Measurements from ENCODE around the gene HSPB6.
"Not testable (repeated sequence)": the region's sequence is repeated elsewhere in the genome, so short reads cannot be mapped to it uniquely, and the experiment has no call there.

Gene HSPB6, protein sequence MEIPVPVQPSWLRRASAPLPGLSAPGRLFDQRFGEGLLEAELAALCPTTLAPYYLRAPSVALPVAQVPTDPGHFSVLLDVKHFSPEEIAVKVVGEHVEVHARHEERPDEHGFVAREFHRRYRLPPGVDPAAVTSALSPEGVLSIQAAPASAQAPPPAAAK

DNA sequence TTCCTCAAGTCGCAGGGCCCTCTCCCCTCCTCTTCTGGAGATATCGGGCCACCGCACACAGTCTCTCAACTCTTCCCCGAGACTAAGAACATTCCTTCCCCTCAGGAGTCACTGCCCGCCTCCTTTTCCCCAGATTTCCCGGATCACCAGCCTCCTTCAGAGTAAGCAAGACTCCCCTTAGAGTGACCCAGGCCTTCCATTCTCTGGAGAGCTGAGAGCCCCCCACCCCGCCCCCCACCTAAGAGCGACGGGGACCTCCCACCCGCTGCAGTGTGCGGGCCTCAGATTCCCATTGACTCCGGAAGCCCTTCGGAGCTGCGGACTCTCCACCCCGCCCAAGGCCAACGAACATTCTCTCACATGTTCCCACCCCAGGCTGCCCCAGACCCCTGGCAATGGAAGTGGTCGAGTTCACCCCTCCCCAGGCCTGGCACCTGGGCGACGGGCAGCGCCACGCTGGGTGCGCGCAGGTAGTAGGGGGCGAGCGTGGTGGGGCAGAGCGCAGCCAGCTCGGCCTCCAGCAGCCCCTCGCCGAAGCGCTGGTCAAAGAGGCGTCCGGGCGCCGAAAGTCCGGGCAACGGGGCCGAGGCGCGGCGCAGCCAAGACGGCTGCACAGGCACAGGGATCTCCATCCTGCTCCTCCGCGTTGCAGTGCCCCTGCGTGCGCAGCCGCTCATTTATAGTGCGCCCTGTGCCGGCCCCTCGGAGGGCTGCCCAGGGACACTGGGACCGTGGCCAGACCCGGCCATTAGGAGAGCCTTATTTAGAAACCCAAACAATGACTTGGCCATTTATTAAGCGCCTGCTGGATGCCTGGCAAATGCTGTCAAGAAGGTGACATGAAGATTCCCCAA lies at the start of gene HSPB6:
TSS of gene HSPB6 (minus strand) at position 653 of the 854 bp plus-strand sequence. CDS start at position 632, 21 bp downstream.
- H3K4me3 ChIP-seq (ENCODE audit: low read depth, low read length): peak within 1 kb of the TSS; percentile 81
- no peak for DNase-seq (ENCODE audit: low read depth)

DNA sequence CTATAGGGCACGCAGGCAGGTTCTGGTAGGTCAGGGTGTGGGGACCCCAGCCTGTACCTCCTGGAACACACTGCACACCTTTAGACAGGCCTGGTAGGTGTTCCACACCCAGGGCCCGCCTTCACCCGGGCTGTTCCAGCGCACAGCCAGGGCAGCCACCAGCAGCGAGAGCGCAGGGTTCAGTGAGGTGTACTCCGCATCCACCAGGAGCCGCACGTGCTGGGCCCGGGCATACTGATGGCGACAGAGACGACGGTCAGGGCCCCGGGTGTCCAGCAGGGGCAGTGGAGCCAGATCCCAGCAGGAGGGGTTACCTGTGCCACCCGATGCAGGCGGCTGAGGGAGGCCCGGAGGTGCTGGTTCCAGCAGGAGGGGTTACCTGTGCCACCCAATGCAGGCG lies 49.8 kb upstream of the HSPB6 start:
- no peak for DNase-seq (ENCODE audit: low read depth)
- no peak overlapping the region for H3K4me3 ChIP-seq (ENCODE audit: low read depth, low read length)

DNA sequence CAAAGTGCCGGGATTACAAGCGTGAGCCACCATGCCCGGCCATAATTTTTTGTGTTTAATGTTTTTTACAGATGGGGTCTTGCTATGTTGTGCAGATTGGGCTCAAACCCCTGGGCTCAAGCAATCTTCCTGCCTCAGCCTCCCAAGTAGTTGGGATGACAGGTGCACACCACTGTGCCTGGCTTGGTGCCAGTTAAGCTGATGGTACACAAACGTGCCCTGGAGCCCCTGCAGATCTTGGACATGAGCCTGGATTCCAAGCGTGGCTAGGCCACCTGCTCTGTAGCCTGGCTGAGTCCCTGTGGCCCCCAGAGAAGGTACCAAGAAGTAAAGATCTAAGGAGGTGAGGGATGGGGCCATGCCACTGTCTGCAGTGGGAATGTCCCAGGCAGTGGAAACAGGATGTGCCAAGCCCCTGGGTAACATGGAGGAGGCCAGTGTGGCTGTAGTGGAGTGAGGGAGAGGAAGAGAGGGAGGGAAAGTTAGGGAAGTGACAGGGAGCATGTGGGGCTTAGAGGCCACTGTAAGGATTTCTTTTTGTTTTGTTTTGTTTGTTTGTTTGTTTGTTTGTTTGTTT lies 48.8 kb upstream of the HSPB6 start:
- DNase-seq (ENCODE audit: low read depth): no peak
- H3K4me3 ChIP-seq (ENCODE audit: low read depth, low read length): no peak overlapping the region

DNA sequence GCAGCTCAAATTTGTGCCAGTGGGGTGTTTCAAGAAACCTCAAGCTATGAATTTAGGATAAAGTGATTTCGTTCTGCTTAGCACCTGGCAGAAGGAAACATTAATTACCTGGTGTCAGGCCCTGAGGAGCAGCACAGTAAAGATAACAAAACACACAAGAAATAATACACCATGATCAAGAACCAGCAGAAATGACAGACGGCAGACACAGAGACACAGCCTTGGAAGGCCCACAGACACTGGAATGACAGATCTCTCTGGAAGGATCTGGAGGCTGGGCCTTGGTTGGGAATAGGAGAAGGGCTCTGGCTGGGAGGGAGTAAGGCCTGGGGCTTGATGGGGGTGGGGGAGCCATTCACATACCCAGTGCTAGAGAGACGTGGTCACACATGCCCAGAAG lies 45.0 kb upstream of the HSPB6 start:
- DNase-seq (ENCODE audit: low read depth): no peak

DNA sequence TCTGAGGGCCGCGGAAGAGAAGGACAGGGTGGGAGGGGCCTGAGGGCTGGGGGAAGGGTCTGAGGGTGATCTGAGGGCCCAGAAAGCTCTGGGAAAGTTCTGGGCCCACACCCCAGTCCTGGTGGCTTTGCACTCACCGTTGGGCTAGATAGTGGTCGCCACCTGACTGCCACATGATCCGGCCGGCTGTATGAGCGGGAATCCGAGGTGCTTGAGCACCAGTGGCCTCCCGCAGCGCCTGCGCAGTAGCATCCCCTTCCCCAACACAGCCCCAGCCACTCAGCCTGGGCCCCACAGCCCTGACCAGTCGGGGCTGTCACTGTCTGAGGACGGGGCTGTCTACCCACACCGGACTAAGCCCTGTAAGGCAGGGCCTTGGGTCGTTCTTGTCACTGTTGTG lies 40.8 kb upstream of the HSPB6 start:
- no peak overlapping the region for H3K4me3 ChIP-seq (ENCODE audit: low read depth, low read length)
- no peak for DNase-seq (ENCODE audit: low read depth)

More for the DNA sequence above, 45.0 kb upstream of the HSPB6 start:
- H3K4me3 ChIP-seq (ENCODE audit: low read depth, low read length): no peak overlapping the region

DNA sequence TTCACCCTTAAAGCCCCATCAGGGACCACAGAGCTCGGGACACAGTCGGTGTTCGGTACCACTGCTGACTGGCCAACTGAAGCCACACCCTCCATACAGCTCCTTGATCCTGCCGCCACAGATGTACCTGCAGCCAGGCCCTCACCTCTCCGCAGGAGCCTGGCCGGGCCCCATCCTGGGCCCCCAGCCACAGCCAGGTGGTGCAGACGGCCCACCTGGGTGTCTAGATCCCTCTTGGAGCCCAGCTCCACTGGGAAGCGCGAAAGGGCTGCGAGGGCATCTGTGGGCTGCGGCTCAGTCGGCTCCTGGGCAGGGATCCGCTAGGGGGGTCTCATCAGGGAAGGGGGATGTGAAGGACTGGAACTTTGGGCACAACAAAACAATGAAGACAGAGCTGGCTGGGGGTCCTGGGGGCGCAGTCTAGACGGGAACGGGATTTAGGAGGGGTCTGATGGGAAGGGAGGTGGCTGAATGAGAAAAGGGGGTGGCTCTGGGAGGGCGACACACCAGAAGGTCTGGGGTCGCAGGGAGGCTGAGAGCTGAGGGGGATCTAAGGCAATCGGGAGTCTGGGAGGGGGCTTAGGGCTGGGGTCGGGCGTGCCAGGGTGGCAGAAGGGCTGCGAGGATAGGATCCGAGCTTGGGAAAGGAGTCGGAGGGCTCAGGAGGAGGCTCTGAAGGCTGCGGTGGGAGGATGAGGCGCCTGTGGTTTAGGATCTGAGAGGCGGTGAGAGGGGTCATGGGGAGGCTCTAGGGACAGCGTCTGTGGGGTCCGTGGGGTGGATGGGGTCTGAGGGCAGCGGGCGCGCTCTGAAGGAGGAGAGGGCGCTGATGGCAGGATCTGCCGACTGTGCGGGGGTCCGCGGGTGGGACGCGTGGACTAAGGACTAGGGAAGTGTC lies 40.1 kb upstream of the HSPB6 start:
- no peak overlapping the region for H3K4me3 ChIP-seq (ENCODE audit: low read depth, low read length)
- DNase-seq (ENCODE audit: low read depth): no peak

DNA sequence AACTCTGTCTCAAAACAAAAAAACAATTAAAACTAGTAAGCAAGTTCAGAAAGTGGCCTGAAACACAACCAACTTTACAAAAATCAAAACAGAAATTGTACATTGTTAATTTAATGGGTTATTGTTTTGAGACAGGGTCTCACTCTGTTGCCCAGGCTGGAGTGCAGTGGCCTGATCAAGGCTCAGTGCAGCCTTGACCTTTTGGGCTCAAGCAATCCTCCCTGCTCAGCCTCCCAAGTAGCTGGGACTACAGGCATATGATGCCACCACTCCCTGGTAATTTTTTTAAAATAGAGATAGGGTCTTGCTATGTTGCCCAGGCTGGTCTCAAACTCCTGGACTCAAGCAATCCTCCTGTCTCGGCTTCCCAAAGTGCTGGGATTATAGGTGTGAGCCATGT lies 38.7 kb upstream of the HSPB6 start:
- H3K4me3 ChIP-seq (ENCODE audit: low read depth, low read length): not testable (repeated sequence)

DNA sequence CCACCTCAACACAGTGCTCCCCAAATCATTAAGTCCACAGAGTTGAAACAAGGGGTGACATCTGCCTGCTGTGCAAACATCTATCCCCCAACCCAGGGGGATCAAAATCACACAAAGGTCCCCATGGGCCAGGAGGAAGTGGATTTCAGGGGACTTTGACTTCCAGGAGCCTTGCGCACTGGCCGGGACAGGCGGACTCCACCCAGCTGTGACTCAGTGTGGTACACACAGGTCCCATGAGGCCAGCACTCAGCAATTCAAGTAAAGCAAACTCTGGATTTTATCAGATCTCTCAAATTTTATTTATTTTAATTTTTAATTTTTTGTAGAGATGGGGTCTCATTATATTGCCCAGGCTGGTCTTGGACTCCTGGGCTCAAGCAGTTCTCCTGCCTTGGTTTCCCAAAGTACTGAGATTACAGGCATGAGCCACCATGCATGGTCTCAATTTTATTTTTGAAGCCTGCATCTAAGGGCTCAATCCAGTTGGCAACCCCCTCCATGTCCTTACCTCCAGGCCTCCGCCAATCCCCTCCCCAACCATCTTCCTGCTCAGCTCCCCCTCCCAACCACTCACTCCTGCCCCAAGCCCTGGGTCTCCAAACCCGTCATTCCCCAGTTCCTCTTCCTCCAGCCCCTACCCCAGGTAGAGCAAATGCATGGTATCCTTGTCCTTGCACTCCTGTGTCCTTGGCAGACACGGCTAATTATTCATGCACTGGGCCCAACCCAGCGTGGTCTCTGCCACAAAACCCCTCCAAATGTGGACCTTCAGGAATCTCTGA lies 36.7 kb upstream of the HSPB6 start:
- no peak for DNase-seq (ENCODE audit: low read depth)
- no peak overlapping the region for H3K4me3 ChIP-seq (ENCODE audit: low read depth, low read length)

More for the DNA sequence above, 38.7 kb upstream of the HSPB6 start:
- not testable (repeated sequence) for DNase-seq (ENCODE audit: low read depth)

DNA sequence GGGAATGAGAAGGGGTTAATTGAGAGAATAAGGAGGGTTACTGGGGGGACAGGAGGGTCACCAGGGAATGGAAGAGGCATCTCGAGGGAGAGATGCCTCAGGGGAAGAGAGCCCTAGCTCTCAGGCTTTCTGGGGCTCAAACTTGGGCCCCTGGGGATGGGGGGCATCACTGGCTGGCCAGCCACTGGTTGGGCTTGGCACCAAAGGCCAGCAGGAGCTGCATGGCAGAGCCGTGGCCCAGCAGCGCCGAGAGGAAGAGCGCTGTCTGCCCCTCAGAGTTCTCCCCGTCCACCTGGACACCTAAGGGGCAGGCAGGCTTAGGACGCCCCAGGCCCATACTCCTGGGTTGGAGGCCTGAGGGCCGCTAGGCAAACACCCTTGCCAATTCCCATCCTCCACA lies 36.1 kb upstream of the HSPB6 start:
- no peak for DNase-seq (ENCODE audit: low read depth)
- no peak overlapping the region for H3K4me3 ChIP-seq (ENCODE audit: low read depth, low read length)

DNA sequence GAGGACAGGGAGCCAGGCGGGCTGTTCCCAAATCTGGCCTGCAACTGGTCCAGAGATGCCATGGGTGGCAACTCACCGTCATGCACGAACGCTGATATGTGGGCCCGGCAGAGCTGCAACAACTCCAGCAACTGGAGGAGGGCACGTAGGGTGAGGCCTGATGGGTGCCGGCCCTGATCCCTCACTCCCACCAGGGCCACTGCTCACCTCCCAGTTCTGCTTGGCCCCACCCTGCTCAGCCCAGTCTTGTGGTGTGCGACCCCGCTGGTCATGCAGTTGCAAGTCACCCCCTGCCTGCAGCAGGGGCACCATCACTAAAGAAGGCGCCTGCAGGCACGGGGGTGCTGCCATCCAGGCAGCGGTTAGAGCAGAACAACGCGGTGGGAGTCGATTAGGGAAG lies 35.5 kb upstream of the HSPB6 start:
- no peak for DNase-seq (ENCODE audit: low read depth)
- no peak overlapping the region for H3K4me3 ChIP-seq (ENCODE audit: low read depth, low read length)

DNA sequence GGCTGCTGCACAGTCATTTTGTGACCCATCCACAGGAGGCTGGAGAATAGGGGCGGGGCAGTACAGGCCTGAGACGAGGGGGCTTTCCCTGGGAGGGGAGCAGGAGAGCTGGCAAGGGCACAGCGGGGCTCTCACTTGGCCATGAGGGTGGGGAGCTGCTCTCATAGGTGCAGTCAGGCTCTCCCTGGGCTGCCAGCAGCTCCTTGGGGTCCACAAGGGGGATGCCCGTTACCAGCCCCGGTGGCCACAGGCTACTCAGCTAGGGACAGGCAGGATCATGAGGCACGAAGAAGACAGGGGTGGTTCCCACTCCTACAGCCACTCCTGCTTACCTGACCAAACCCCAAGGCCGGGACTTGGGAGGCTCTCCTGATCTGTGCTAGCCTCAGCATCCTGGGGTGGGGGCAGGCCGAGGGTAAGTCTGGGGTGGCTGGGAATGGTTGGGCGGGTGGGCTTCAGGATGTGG lies 35.0 kb upstream of the HSPB6 start:
- DNase-seq (ENCODE audit: low read depth): no peak
- no peak overlapping the region for H3K4me3 ChIP-seq (ENCODE audit: low read depth, low read length)

DNA sequence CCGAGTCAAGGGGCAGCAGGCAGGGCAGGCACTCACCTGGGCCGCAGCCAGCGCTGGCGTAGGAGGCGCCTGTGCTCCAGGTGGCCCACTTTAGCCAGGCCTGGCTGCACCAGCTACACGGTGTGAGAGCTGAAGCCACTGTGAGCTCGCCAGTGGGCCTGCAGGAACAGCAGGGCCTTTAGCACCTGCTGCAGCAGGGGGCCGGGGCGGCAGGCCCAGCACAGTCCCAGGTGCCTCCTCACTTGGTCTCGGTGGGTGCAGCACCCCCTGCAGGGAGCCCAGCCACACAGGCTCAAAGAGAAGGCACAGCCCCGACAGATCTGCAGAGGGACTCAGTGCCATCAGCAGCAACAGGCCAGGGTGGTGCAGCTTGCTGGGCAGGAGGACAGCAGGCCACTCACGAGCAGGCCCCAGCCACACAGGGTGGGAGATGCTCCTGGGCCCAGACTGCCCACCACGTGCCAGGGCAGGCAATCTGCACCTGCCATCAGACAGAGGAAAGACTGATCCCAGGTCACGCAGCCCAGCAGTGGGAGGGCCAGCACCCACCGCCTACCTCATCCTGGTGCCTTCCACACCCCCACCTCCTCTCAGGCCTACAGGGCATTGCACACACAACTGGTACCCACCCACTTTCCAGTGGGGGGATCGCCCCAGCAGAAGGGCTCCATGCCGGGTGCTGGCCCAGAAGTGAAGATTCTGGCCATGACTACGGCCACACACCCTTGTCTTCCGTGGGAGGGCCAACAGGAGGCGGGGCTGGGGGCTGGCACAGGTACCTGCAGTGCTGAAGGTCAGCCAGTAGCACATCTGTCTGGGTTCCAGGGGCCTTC lies 34.4 kb upstream of the HSPB6 start:
- no peak overlapping the region for H3K4me3 ChIP-seq (ENCODE audit: low read depth, low read length)
- DNase-seq (ENCODE audit: low read depth): no peak

DNA sequence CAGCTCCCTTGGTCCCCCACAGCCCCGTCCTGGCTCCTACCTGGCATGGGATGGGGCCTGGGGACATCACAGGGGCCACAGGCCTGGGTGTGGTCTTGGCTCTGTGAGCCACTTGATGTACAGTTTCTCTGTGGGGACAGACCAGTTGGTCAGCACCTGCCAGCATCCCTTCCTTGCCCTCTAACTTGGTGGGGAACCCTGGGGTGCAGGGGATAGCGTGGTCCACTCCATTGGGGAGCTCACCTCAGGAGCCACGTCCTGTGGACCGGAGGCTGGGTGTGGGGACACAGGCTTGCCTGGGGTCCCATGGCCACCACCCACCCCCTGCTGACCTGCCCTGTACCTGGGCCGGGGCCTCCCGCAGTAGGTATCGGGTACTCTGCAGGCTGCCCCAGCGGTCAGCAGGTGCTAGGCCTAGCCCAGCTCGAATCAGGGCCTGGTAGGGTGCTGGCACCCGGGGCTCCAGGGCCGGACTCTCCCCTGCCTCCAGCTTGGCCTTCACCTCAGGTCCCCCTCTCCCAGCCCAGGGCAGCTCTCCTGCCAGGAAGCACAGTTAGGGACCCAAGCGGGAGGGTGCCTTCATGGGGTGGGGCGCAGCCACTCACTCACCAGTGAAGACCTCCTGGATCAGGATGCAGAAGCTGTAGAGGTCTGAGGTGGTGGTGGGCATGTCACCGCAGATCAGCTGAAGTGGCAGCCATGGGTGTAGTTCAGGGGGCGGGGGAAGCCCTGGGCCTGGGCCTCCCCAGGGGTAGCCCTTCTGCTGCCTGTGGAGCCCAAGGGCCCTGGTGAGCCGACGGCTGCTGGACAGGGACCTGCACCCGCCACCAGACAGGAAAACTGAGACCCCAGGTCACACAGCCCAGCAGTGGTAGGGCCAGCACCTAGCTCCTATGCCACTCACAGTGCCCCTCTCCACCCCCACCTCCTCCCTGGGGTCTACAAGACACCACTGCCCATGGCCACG lies 33.4 kb upstream of the HSPB6 start:
- no peak overlapping the region for H3K4me3 ChIP-seq (ENCODE audit: low read depth, low read length)
- DNase-seq (ENCODE audit: low read depth): no peak

DNA sequence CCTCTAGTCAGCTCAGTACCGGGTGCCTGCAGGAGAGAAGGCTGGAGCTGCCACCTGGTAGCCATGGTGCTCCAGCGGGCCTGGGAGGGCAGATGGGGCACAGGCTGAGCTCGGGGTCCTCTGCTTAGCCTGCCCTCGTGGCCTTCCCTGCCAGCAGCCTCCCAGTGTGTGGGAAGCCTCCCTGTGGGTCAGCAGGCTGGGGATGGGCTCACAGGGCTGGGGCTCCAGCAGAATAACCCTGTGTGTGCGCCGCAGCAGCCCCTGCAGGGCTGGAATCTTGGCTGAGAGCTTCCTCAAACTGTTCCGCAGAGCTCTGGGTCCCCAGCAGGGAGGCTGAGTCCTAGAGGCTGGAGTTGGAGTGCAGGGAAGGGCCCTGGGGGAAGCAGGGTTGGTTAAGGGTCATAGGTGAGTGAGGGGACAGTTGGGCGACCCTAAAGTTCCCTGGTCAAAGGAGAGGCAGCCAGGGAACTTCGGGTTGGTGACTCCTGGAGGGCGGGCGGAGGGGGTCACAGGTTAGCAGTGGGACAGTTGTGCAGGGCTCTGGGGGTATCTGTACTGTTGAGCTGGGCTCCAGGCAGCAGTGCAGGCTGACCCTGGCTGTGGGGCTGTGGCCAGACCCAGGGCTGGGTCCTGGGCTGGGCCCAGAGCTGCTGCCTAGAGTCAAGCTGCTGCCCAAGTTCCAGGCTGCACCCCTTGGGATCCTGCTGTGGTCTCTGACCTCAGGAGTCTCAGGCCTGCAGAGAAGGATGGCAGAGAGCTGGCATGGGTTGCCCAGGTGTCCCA lies 32.6 kb upstream of the HSPB6 start:
- DNase-seq (ENCODE audit: low read depth): no peak
- H3K4me3 ChIP-seq (ENCODE audit: low read depth, low read length): no peak overlapping the region

DNA sequence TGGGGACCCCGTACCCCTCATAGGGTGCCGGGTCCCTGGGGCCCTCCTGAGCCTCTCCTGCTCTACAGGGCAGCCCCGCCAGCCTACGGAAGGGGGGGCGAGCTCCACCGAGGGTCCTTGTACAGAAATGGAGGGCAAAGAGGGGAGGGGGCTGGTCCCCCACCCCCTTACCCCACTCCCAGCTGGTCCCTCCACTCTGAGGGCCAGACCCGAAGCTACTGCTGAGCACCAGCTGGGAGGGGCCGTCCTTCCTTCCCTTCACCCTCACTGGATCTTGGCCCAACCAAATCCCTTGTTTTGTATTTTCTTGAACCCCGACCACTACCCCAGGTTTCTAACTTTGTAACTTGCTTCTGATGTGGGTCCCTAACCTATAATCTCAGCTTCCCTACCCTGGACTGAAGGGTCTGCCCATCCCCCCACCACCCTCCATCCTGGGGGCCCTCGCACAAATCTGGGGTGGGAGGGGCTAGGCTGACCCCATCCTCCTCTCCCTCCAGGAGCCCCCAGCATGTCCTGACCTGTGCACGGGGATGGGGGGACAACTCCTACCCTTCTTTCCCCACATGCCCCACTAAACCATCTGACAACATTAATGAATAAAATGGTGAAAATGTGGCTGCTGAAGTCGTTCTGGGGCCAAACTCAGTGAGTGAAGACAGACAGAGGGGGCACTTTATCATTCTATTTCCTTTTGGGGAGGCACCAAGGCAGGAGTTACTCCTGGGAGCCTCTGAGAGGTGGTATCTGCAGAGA lies 31.6 kb upstream of the HSPB6 start:
- no peak overlapping the region for H3K4me3 ChIP-seq (ENCODE audit: low read depth, low read length)
- DNase-seq (ENCODE audit: low read depth): no peak

Data from skeletal muscle cell (primary cell).